NCI-H187 treated with DMSO at 0.1 percent for 48 hours (cell line): ENCODE data around the gene CCM2.

ENCODE experiments used
- DNase-seq: peaks from one replicate; lab custom pipeline; 2025; lab: John Stamatoyannopoulos, UW

The CCM2 gene

GRCh38 chr7:45000093-45001032 is at the start of gene CCM2:
Gene CCM2, plus strand, starts transcription at chr7:45000201. Its CDS starts 133 bp downstream, at chr7:45000334.
- DNase-seq = no peak

- DNase-seq = no peak
These were observed 46.8 kb upstream of the CCM2 start for GRCh38 chr7:44953156-44953555.

- DNase-seq = no peak
These were observed 44.3 kb upstream of the CCM2 start for GRCh38 chr7:44955733-44956132.

GRCh38 chr7:44956157-44956766 is 43.7 kb upstream of the CCM2 start:
- no peak for DNase-seq

GRCh38 chr7:44958645-44959344 is 41.2 kb upstream of the CCM2 start:
- DNase-seq = no peak

- DNase-seq = no peak
These were observed 40.5 kb upstream of the CCM2 start for GRCh38 chr7:44959433-44959951.

- no peak for DNase-seq
These were observed 39.9 kb upstream of the CCM2 start for GRCh38 chr7:44960011-44960580.

- no peak for DNase-seq
These were observed 38.0 kb upstream of the CCM2 start for GRCh38 chr7:44961844-44962482.

GRCh38 chr7:44962483-44963251 is 37.3 kb upstream of the CCM2 start:
- DNase-seq = no peak

GRCh38 chr7:44963364-44964290 is 36.4 kb upstream of the CCM2 start:
- no peak for DNase-seq

GRCh38 chr7:44964384-44964830 is 35.6 kb upstream of the CCM2 start:
- no peak for DNase-seq

GRCh38 chr7:44964831-44965440 is 35.1 kb upstream of the CCM2 start:
- DNase-seq = no peak

- DNase-seq = no peak
These were observed 34.5 kb upstream of the CCM2 start for GRCh38 chr7:44965441-44965903.

- DNase-seq = no peak
These were observed 33.9 kb upstream of the CCM2 start for GRCh38 chr7:44965937-44966730.

GRCh38 chr7:44966731-44967538 is 33.1 kb upstream of the CCM2 start:
- DNase-seq = no peak

GRCh38 chr7:44967571-44968446 is 32.2 kb upstream of the CCM2 start:
- DNase-seq = no peak
